ENCODE results near the gene CHCHD6.

Gene CHCHD6

GRCh38 chr3:126897943-126898342 is 193.9 kb downstream of the CHCHD6 start:
- DNase-seq (ENCODE audit: low spot score) = no peak
- no peak overlapping the region for H3K27ac ChIP-seq
- no peak for TF ChIP-seq CTCF (IDR thresholded peaks at IDR 0.05)
- no peak overlapping the region for H3K4me3 ChIP-seq

- no peak for TF ChIP-seq CTCF (IDR thresholded peaks at IDR 0.05)
Measured at GRCh38 chr3:126900859-126901540, 197.0 kb downstream of the CHCHD6 start.

GRCh38 chr3:126901631-126902030 is 197.6 kb downstream of the CHCHD6 start:
- no peak for TF ChIP-seq CTCF (IDR thresholded peaks at IDR 0.05)
- no peak overlapping the region for H3K27ac ChIP-seq
- DNase-seq (ENCODE audit: low spot score) = no peak
- no peak overlapping the region for H3K4me3 ChIP-seq

More at GRCh38 chr3:126900859-126901540, 197.0 kb downstream of the CHCHD6 start:
- H3K27ac ChIP-seq = no peak overlapping the region
- DNase-seq (ENCODE audit: low spot score) = no peak
- no peak overlapping the region for H3K4me3 ChIP-seq

- Histone ChIP-seq H3K4me3 (no peak overlapping the region), H3K27ac (no peak overlapping the region)
- TF ChIP-seq CTCF (IDR thresholded peaks at IDR 0.05) = no peak
- DNase-seq (ENCODE audit: low spot score) = no peak
Measured at GRCh38 chr3:126903521-126903920, 199.5 kb downstream of the CHCHD6 start.

- TF ChIP-seq CTCF (IDR thresholded peaks at IDR 0.05) = no peak
- Histone ChIP-seq H3K4me3 (no peak overlapping the region), H3K27ac (no peak overlapping the region)
- DNase-seq (ENCODE audit: low spot score) = no peak
Measured at GRCh38 chr3:126907557-126907956, 203.5 kb downstream of the CHCHD6 start.

GRCh38 chr3:126908752-126909275 is 204.8 kb downstream of the CHCHD6 start:
- Histone ChIP-seq H3K4me3 (no peak overlapping the region), H3K27ac (no peak overlapping the region)
- no peak for DNase-seq (ENCODE audit: low spot score)
- no peak for TF ChIP-seq CTCF (IDR thresholded peaks at IDR 0.05)

GRCh38 chr3:126910231-126910630 is 206.2 kb downstream of the CHCHD6 start:
- no peak overlapping the region for H3K4me3 ChIP-seq
- no peak for TF ChIP-seq CTCF (IDR thresholded peaks at IDR 0.05)
- DNase-seq (ENCODE audit: low spot score) = no peak
- no peak overlapping the region for H3K27ac ChIP-seq

Measured in coronary artery (tissue), 2 donors.